Activated naive CD8-positive, alpha-beta T cell treated with anti-CD3 and anti-CD28 coated beads for 36 hours (primary cell): ENCODE results near the gene DCN. TPM values are rescaled to one million over a fixed set of nuclear protein-coding genes. Genes with fewer than 3 reads are reported as not detected.
"Not testable (repeated sequence)": the region's sequence is repeated elsewhere in the genome, so short reads cannot be mapped to it uniquely, and the experiment has no call there.

Experiments used
- DNase-seq: peaks from one replicate; pipeline ENCODE4 v3.0.0; 2021
- H3K27ac Mint-ChIP-seq: one replicate; pipeline ENCODE4 v1.8.0; 2022; ENCODE audit warnings: mild to moderate bottlenecking, moderate library complexity, mixed read lengths
- H3K27me3 Mint-ChIP-seq: one replicate; pipeline ENCODE4 v1.8.0; 2022; ENCODE audit warnings: mild to moderate bottlenecking, mixed read lengths
- H3K36me3 Mint-ChIP-seq: one replicate; pipeline ENCODE4 v1.8.0; 2021; ENCODE audit warnings: mild to moderate bottlenecking, mixed read lengths
- H3K4me1 Mint-ChIP-seq: one replicate; pipeline ENCODE4 v1.8.0; 2021; ENCODE audit warnings: mixed read lengths
- H3K4me3 Mint-ChIP-seq: one replicate; pipeline ENCODE4 v1.8.0; 2022; ENCODE audit warnings: mild to moderate bottlenecking, moderate library complexity, mixed read lengths
- H3K9me3 Mint-ChIP-seq: one replicate; pipeline ENCODE4 v1.8.0; 2022; ENCODE audit warnings: mixed read lengths
- total RNA-seq, 2 experiments: library from RNA; stranded (reverse); gene quantifications; one replicate each; pipeline ENCODE4 v1.2.3, GENCODE V29; 2021

DCN gene
- not detected for total RNA-seq

DNA sequence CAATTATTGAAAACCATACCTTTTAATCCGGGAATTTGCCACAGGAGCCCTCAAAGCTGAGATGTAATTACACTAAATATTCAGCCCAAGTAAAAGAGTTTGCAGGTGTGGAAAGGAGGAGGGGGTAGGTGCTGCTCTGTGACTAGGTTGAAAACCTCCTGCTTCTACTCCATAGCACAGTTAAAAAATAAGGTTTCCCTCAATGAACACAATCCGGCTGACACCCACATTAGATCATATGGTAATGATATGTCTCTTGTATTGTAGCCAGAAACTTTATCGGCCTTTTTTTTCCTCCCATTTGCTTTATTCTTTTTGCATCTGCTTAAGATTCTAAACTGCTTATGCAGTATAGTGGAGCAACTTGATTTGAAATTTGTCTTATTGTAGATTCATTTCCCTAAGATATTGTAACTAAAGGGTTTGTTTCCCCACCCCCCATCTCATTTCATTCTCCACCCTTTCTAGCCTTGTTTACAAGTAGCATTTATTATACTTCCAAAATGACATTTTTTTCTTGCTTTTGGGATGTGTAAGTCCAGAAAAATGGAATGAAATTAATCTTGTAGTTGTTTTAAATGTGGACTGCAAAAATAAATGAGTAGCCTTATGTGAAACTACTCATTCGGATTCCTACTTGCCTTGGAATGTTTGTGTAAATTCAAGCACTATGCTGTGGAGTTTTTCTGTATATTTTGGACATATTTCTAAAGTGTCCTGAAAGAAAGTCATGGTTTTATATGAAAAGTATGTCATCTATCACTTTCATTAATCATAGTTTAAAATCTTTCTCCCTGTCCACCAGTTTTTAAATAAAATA lies at the start of gene DCN:
DCN (minus strand) TSS at position 182 of the 820 bp plus-strand sequence. CDS start 4,265 bp downstream, outside the sequence.
- H3K9me3 Mint-ChIP-seq, result no peaks in the 10 kb centered on the region
- no peak within 1 kb of the TSS for H3K4me3 Mint-ChIP-seq
- H3K36me3 Mint-ChIP-seq, result no peaks in the 10 kb centered on the region
- H3K4me1 Mint-ChIP-seq, result peaks cover 3% of the 10 kb centered on the region
- H3K27ac Mint-ChIP-seq, result no peak within 1 kb of the TSS
- H3K27me3 Mint-ChIP-seq, result peaks cover 7% of the 10 kb centered on the region
- DNase-seq, result no peak

DNA sequence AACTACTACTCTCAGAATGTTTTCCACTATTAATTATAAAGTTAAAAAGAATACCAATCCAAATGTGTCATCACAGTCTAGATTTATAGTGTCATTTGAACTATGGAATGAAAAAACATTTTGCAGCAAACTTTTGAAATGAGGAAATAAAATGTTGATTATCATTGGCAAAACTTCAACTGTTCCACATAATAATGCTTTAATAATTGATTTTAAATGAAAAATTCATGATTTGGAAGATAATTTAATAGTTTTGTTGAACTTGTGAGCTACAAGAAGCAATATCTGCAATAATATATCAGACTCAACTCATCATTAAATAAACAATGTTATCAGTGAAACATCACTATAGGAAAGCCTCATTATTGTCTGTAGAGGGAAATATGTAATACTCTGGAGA lies 48.2 kb upstream of the DCN start:
- H3K27me3 Mint-ChIP-seq, result peaks cover 4% of the 10 kb centered on the region
- DNase-seq, result no peak
- no peaks in the 10 kb centered on the region for H3K36me3 Mint-ChIP-seq
- H3K4me3 Mint-ChIP-seq, result no peak overlapping the region
- H3K4me1 Mint-ChIP-seq, result no peaks in the 10 kb centered on the region
- H3K27ac Mint-ChIP-seq, result no peak overlapping the region
- no peaks in the 10 kb centered on the region for H3K9me3 Mint-ChIP-seq

- H3K27me3 Mint-ChIP-seq, result peaks cover 14% of the 10 kb centered on the region
- H3K36me3 Mint-ChIP-seq, result no peaks in the 10 kb centered on the region
Measured at GRCh38 chr12:91226951-91227350, 44.3 kb upstream of the DCN start.

DNA sequence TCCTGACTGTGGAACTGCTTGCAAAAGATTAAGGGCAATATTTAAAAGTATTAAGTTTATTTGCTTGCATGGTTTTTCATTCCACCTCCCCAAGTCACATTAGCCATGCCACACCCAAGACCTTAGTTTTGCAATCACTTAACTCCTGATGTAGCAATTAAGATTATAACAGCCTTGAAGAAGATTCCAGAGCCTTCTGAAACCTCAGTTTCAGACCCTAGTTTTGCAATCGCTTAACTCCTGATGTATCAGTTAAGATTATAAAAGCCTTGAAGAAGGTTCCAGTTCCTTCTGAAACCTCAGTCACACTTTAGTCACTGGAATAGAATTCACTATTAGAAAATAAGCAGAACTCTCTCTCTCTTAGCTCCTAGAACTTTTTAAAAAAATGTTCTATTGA lies 42.7 kb upstream of the DCN start:
- DNase-seq, result no peak
- Mint-ChIP-seq H3K27me3 (peaks cover 14% of the 10 kb centered on the region), H3K4me3 (no peak overlapping the region), H3K4me1 (no peaks in the 10 kb centered on the region), H3K36me3 (no peaks in the 10 kb centered on the region), H3K9me3 (no peaks in the 10 kb centered on the region), H3K27ac (no peak overlapping the region)

More at GRCh38 chr12:91226951-91227350, 44.3 kb upstream of the DCN start:
- no peaks in the 10 kb centered on the region for H3K9me3 Mint-ChIP-seq
- no peak overlapping the region for H3K4me3 Mint-ChIP-seq
- H3K27ac Mint-ChIP-seq, result no peak overlapping the region
- H3K4me1 Mint-ChIP-seq, result no peaks in the 10 kb centered on the region
- no peak for DNase-seq

DNA sequence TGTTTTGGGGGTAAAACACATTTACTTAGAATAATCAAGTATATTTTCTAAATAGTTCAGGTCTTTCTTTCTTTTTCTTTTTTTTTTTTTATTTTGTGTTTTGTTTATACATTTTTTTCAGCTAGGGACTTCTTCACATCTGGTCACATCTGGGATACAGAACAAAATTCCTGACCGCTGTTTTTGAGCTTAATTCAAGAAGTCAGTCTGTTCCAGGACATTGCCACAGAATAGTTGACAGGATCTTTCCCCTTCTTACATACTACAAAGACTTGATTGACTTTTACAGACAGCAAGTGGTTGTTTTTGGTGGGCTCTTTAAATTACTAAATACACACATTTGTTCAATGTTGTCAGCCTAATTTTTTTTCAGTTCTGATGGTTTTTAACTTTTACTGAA lies 41.8 kb upstream of the DCN start:
- Mint-ChIP-seq H3K4me1 (no peaks in the 10 kb centered on the region), H3K9me3 (no peaks in the 10 kb centered on the region), H3K36me3 (no peaks in the 10 kb centered on the region), H3K4me3 (no peak overlapping the region), H3K27me3 (peaks cover 14% of the 10 kb centered on the region), H3K27ac (no peak overlapping the region)
- DNase-seq, result no peak

GRCh38 chr12:91222746-91223145 lies 40.1 kb upstream of the DCN start:
- DNase-seq, result no peak
- no peaks in the 10 kb centered on the region for H3K9me3 Mint-ChIP-seq
- H3K4me3 Mint-ChIP-seq, result no peak overlapping the region

GRCh38 chr12:91219919-91220318 lies 37.3 kb upstream of the DCN start:
- no peaks in the 10 kb centered on the region for H3K4me1 Mint-ChIP-seq
- H3K4me3 Mint-ChIP-seq, result no peak overlapping the region
- no peak for DNase-seq
- H3K36me3 Mint-ChIP-seq, result no peaks in the 10 kb centered on the region
- H3K9me3 Mint-ChIP-seq, result no peaks in the 10 kb centered on the region
- no peak overlapping the region for H3K27ac Mint-ChIP-seq
- peaks cover 6% of the 10 kb centered on the region for H3K27me3 Mint-ChIP-seq

More at GRCh38 chr12:91222746-91223145, 40.1 kb upstream of the DCN start:
- Mint-ChIP-seq H3K36me3 (no peaks in the 10 kb centered on the region), H3K4me1 (no peaks in the 10 kb centered on the region), H3K27ac (no peak overlapping the region), H3K27me3 (peaks cover 14% of the 10 kb centered on the region)

- no peak for DNase-seq
- Mint-ChIP-seq H3K9me3 (no peaks in the 10 kb centered on the region), H3K27me3 (peaks cover 6% of the 10 kb centered on the region), H3K4me3 (no peak overlapping the region), H3K4me1 (no peaks in the 10 kb centered on the region), H3K36me3 (no peaks in the 10 kb centered on the region), H3K27ac (no peak overlapping the region)
Measured at GRCh38 chr12:91219511-91219910, 36.9 kb upstream of the DCN start.

GRCh38 chr12:91216871-91217270 lies 34.3 kb upstream of the DCN start:
- Mint-ChIP-seq H3K9me3 (peaks cover 5% of the 10 kb centered on the region), H3K4me3 (no peak overlapping the region), H3K4me1 (no peaks in the 10 kb centered on the region), H3K27ac (no peak overlapping the region), H3K27me3 (peaks cover 3% of the 10 kb centered on the region), H3K36me3 (no peaks in the 10 kb centered on the region)
- no peak for DNase-seq

- Mint-ChIP-seq H3K4me3 (no peak overlapping the region), H3K9me3 (peaks cover 5% of the 10 kb centered on the region), H3K27ac (no peak overlapping the region), H3K36me3 (no peaks in the 10 kb centered on the region), H3K27me3 (peaks cover 3% of the 10 kb centered on the region), H3K4me1 (no peaks in the 10 kb centered on the region)
- DNase-seq, result no peak
Measured at GRCh38 chr12:91215940-91216454, 33.4 kb upstream of the DCN start.

- H3K4me3 Mint-ChIP-seq, result no peak overlapping the region
- peaks cover 3% of the 10 kb centered on the region for H3K27me3 Mint-ChIP-seq
- no peak for DNase-seq
- H3K4me1 Mint-ChIP-seq, result no peaks in the 10 kb centered on the region
- peaks cover 12% of the 10 kb centered on the region for H3K9me3 Mint-ChIP-seq
- no peak overlapping the region for H3K27ac Mint-ChIP-seq
- H3K36me3 Mint-ChIP-seq, result no peaks in the 10 kb centered on the region
Measured at GRCh38 chr12:91211866-91212265, 29.2 kb upstream of the DCN start.

DNA sequence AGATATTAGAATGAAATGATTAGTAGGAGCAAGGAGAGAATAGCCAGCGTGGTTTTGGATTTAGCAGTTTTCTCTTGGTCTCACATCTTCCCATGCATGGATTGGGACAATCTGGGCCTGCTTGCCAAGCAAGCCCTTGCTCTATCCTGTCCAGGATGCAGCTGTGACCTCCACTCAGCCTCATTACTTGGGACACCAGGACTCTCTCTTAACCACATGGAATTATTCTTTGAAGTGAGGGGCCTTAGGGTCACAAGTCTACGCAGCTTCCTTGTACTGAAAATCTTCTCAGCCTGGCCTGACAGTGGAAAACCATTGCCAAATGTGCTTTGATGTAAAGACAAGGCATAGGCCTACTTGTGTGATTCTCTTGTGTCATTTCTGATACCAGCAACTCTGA lies 28.0 kb upstream of the DCN start:
- H3K4me1 Mint-ChIP-seq, result no peaks in the 10 kb centered on the region
- H3K27ac Mint-ChIP-seq, result no peak overlapping the region
- H3K36me3 Mint-ChIP-seq, result no peaks in the 10 kb centered on the region
- peaks cover 3% of the 10 kb centered on the region for H3K27me3 Mint-ChIP-seq
- H3K9me3 Mint-ChIP-seq, result peaks cover 12% of the 10 kb centered on the region
- no peak for DNase-seq
- no peak overlapping the region for H3K4me3 Mint-ChIP-seq

GRCh38 chr12:91210144-91210543 lies 27.5 kb upstream of the DCN start:
- peaks cover 3% of the 10 kb centered on the region for H3K27me3 Mint-ChIP-seq
- no peak for DNase-seq
- H3K9me3 Mint-ChIP-seq, result peaks cover 12% of the 10 kb centered on the region
- H3K4me3 Mint-ChIP-seq, result no peak overlapping the region
- no peaks in the 10 kb centered on the region for H3K36me3 Mint-ChIP-seq
- no peaks in the 10 kb centered on the region for H3K4me1 Mint-ChIP-seq
- H3K27ac Mint-ChIP-seq, result no peak overlapping the region

DNA sequence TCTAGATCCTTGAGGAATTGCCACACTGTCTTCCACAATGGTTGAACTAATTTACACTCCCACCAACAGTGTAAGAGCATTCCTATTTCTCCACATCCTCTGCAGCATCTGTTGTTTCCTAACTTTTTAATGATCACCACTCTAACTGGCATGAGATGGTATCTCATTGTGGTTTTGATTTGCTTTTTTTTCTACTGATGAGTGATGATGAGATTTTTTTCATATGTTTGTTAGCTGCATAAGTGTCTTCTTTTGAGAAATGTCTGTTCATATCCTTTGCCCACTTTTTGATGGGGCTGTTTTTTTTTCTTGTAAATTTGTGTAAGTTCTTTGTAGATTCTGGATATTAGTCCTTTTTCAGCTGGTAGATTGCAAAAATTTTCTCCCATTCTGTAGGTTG lies 24.7 kb upstream of the DCN start:
- H3K9me3 Mint-ChIP-seq, DNase-seq, H3K27ac Mint-ChIP-seq, H3K4me1 Mint-ChIP-seq, H3K36me3 Mint-ChIP-seq, H3K4me3 Mint-ChIP-seq, H3K27me3 Mint-ChIP-seq: not testable (repeated sequence)

GRCh38 chr12:91205811-91206210 lies 23.2 kb upstream of the DCN start:
- Mint-ChIP-seq H3K4me1 (no peaks in the 10 kb centered on the region), H3K9me3 (peaks cover 7% of the 10 kb centered on the region), H3K27ac (no peak overlapping the region), H3K36me3 (no peaks in the 10 kb centered on the region), H3K27me3 (no peaks in the 10 kb centered on the region), H3K4me3 (no peak overlapping the region)
- no peak for DNase-seq

DNA sequence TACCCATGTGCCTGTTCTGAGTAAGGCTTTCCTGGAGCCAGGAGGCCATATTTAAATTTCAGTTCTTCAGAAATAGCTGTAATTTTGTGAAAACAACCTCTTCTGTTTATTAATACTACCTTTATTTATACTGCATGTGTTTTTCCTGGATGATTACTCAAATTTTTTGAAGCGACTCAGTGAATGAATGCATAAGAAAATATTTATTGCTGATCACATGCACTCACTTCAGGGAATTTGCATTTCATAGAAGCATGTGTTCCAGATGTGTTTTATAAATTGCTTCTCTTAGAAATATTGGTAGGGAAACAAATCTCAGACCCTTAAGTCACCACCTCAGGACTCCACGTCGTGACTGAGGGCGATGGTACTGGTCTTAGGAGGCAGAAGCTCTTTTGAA lies 21.8 kb upstream of the DCN start:
- H3K27me3 Mint-ChIP-seq, result no peaks in the 10 kb centered on the region
- DNase-seq, result no peak
- H3K4me1 Mint-ChIP-seq, result no peaks in the 10 kb centered on the region
- H3K27ac Mint-ChIP-seq, result no peak overlapping the region
- no peak overlapping the region for H3K4me3 Mint-ChIP-seq
- H3K36me3 Mint-ChIP-seq, result no peaks in the 10 kb centered on the region
- peaks cover 7% of the 10 kb centered on the region for H3K9me3 Mint-ChIP-seq
